AG08395 (cell line): ENCODE data around the gene TNS3.
A peak's percentile ranks its signal among the peaks of the same experiment; 100 is the strongest.
"Not testable (repeated sequence)": the region's sequence is repeated elsewhere in the genome, so short reads cannot be mapped to it uniquely, and the experiment has no call there.

ENCODE experiments used
- DNase-seq: peaks from one replicate; pipeline ENCODE4 v3.0.0; 2012; ENCODE audit warnings: mixed read lengths, low spot score

The TNS3 gene

GRCh38 chr7:47283497-47284131 lies 298.3 kb downstream of the TNS3 start:
- no peak for DNase-seq

- no peak for DNase-seq
These were observed 299.0 kb downstream of the TNS3 start for GRCh38 chr7:47282790-47283496.

GRCh38 chr7:47281966-47282643 lies 299.8 kb downstream of the TNS3 start:
- no peak for DNase-seq

DNA sequence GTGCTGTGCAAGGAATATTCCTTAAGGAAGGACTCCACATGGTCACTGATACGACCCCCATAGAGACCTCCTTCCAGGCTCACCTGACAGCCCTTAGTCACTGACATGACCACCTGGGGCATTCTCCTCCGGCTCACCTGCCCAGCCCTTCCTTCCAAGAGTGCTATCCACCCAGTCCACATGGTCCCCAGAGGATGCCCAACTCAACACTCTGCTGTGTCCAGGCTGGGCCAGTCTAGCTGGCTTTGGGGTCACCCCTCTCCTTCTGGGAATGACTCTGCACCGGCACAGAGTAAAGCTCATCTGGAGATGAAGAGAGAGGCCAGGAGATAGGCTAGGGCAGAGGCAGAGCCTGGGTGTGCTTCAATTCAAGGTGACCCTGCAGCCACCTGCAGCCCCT lies 300.8 kb downstream of the TNS3 start:
- DNase-seq: no peak

DNA sequence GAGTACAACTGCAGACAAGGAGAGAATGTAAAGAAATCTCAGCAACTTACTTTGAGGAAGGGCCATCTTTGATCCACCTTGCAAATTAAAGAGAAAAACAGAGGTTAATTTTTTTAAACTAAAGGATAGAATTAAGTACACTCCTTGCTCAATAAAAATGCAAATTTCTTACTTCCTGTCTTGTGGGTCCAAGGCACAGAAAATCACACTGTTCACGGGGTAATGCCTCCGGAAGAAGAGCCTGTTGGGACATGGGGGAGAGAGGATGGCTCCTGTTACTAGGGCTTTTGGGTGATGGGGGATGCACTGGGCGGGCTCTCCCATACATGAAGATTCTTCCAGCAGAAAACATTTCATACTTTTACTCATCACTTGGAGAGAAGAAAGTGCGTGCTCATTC lies 301.8 kb downstream of the TNS3 start:
- DNase-seq: no peak

- no peak for DNase-seq
These were observed 303.9 kb downstream of the TNS3 start for GRCh38 chr7:47278043-47278442.

GRCh38 chr7:47277321-47277781 lies 304.6 kb downstream of the TNS3 start:
- DNase-seq: no peak

- no peak for DNase-seq
These were observed 307.7 kb downstream of the TNS3 start for GRCh38 chr7:47273974-47274766.

- no peak for DNase-seq
These were observed 308.8 kb downstream of the TNS3 start for GRCh38 chr7:47273088-47273487.

DNA sequence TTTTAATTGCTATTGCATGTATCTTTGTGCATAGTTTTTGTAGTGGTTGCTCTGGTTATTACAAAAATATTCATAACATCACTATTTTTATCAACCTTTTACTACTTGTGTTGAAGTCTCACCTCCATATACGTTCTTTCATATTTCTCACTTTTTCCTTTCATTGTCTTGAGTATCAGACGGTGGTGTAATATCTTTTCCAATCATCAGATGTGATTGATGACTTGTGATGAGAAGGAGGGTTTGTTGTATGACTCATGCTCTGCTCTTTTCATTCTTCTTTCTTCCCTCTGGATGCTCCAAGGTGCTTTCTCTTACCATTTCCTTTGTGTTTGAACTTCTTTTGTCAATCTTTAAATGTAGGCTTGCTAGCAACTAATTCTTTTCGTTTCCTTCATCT lies 310.2 kb downstream of the TNS3 start:
- no peak for DNase-seq

GRCh38 chr7:47268851-47269836 lies 312.8 kb downstream of the TNS3 start:
- DNase-seq: no peak

DNA sequence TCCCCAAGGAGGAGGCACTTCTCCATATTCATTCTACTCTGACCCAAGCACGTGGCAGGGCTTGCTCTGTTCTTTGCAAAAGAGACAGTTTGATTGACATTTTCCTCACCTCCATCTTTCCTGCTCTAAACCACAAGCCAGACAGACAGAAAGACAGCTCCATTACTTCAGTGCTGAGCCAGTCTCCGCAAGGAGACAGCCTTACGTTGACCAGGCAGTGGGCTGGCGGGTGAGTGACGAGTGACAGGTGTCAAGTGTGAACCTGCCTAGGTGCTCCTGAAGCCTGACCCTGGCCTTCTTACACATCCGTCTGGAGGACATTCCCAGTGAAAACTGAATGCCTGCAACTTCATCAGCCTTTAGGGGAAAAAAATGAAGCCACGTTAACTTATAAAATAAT lies 314.6 kb downstream of the TNS3 start:
- no peak for DNase-seq

GRCh38 chr7:47266799-47267198 lies 315.1 kb downstream of the TNS3 start:
- DNase-seq: no peak

DNA sequence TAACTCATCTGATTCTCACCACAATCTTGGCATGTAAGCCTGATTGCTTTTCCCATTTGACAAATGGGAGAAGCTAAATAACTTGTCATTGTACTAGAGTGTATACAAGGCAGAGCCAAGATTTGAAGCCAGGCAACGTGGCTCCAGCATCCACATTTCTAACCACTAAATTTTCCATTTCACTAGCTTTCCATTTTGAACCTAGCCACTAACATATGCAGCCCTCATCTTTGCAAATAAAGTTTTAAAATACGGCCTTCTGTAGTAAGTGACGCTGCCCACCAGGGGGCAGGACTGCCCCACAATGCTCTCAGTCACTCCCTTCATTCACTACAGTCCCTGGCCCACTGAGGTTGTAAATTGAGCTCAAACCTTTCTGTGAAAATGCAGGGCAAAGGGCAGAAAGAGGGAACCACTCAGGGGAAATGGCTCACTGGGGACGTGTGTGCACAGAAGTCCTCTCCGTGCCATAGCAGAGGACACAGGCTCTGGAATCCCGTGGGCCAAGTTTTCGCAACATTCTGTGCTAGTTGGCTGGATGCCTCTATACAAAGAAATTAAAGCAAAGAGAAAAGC lies 315.7 kb downstream of the TNS3 start:
- peak; percentile 77 for DNase-seq

GRCh38 chr7:47265621-47266020 lies 316.3 kb downstream of the TNS3 start:
- DNase-seq: no peak

DNA sequence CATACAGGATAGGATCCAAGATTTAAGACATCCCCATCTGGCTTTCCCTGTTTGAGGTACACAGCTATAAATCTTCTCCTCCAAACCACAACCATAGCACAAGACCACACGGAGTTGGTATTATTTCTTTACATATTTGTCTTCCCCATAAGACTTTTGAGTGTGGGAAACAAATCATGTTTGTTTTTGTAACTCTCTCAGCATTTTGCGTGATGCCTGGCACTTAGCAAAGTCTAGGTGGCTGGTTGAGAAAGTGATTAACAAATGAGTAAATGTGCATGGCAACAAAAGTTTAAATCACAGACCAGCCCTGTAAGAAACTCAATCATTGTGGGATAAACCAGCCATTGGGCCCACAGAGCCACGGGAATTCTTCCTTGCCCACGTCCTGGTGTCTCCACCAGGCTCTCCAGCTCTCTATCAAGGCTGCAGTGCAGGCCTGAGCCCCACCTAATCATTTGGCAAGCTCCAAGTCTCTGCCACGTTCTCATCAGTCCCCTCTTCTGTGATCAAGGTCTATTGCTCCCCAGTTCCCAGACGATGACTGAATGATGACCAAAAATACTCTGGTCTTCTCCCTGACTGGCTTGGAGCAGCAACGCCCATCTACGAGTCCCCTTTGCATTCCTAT lies 317.8 kb downstream of the TNS3 start:
- DNase-seq: no peak

DNA sequence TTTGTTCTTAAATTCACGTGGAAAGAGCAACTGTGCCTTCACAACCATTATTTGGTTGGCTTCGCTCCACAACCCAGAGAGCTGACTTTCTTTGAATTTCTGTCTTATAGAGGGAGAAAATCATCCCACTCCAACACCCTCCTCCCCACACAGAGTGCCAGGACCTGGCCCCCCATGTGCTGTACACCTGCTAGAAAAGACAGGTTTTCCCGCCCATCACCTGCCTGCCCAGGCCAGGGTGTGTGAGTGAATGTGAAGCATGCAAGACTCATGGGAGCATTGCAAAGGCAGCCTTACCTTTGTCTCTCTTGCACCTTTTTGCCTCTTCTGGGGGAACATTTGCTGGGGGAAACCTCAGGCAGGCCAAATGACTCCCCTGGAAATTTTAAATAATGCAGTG lies 319.0 kb downstream of the TNS3 start:
- DNase-seq: no peak

DNA sequence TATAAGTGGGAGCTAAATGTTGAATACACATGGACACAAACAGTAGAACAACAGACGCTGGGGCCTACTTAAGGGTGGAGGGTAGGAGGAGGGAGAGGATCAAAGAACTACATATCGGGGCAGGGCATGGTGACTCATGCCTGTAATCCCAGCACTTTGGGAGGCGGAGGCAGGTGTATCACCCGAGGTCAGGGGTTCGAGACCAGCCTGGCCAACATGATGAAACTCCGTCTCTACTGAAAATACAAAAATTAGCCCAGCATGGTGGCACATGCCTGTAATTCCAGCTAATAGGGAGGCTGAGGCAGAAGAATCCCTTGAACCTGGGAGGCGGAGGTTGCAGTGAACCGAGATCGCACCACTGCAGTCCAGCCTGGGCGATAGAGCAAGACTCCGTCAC lies 319.8 kb downstream of the TNS3 start:
- DNase-seq: not testable (repeated sequence)

- no peak for DNase-seq
These were observed 321.6 kb downstream of the TNS3 start for GRCh38 chr7:47260270-47260669.

DNA sequence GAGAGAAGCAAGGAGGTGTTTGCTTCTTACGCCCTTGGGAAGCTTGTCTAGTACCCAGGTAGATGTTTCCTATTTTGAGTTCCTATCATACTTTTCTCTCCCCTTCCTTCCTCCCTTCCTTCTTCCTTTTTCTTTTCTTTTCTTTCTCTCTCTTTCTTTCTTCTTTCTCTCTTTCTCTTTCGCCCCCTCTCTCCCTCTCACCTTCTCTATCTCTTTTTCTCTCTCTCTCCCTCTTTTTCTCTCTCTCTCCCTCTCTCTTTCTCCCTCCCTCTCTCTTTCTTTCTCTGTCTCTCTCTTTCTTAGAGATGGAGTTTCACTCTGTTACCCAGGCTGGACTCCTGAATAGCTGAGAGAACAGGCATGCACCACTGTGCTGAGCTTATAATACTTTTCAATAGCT lies 322.2 kb downstream of the TNS3 start:
- no peak for DNase-seq
